Smooth muscle cell (in vitro differentiated cells): ENCODE measurements around the gene RPL18A. TPM values are rescaled to one million over a fixed set of nuclear protein-coding genes. Genes with fewer than 3 reads are reported as not detected.

Experiments
- DNase-seq: peaks from one replicate; lab custom pipeline; 2025; ENCODE audit not compliant: unreplicated experiment; lab: John Stamatoyannopoulos, UW
- H2AFZ ChIP-seq: fragments of 200-600 bp; sonication (generic); 2 replicates; pipeline ENCODE4 v1.6.0; 2016; ENCODE audit warnings: antibody characterized with exemption, low read depth, mild to moderate bottlenecking
- H3F3A ChIP-seq: fragments of 200-600 bp; sonication (generic); 2 replicates; pipeline ENCODE4 v1.6.0; 2017; ENCODE audit warnings: antibody characterized with exemption, low read depth
- H3K27ac ChIP-seq: fragments of 200-600 bp; sonication (generic); 2 replicates; pipeline ENCODE4 v1.5.1; 2016; ENCODE audit warnings: low read depth, mild to moderate bottlenecking
- H3K27me3 ChIP-seq: fragments of 200-600 bp; sonication (generic); 2 replicates; pipeline ENCODE4 v1.6.1; 2016; ENCODE audit warnings: low read depth, mild to moderate bottlenecking
- H3K36me3 ChIP-seq: fragments of 200-600 bp; sonication (generic); 2 replicates; pipeline ENCODE4 v1.5.1; 2016; ENCODE audit warnings: low read depth
- H3K4me1 ChIP-seq: fragments of 200-600 bp; sonication (generic); 2 replicates; pipeline ENCODE4 v1.5.1; 2016; ENCODE audit warnings: low read depth
- H3K4me2 ChIP-seq: fragments of 200-600 bp; sonication (generic); 2 replicates; pipeline ENCODE4 v1.6.0; 2016; ENCODE audit warnings: mild to moderate bottlenecking
- H3K4me3 ChIP-seq: fragments of 200-600 bp; sonication (generic); 2 replicates; pipeline ENCODE4 v1.5.1; 2016; ENCODE audit warnings: mild to moderate bottlenecking
- H3K79me2 ChIP-seq: fragments of 200-600 bp; sonication (generic); 2 replicates; pipeline ENCODE4 v1.6.0; 2016; ENCODE audit warnings: low read depth, mild to moderate bottlenecking
- H3K9ac ChIP-seq: fragments of 200-600 bp; sonication (generic); 2 replicates; pipeline ENCODE4 v1.6.0; 2016; ENCODE audit warnings: low read depth
- H3K9me3 ChIP-seq: fragments of 200-600 bp; sonication (generic); replicated peaks from 2 replicates; pipeline ENCODE4 v1.5.1; 2016; ENCODE audit warnings: low read depth
- H4K20me1 ChIP-seq: fragments of 200-600 bp; sonication (generic); 2 replicates; pipeline ENCODE4 v1.6.0; 2016; ENCODE audit warnings: low read depth
- WGBS: methylation state at CpG from one replicate; pipeline ENCODE4 v1.1.7; 2016; ENCODE audit warnings: low lambda C conversion rate; 5-methylcytosine and 5-hydroxymethylcytosine counted together
- polyA plus RNA-seq: library from polyadenylated mRNA; unstranded; fragments of >200 nt; fragmentation: Nextera tagmentation; extraction: Ambion mirVana; gene quantifications from 2 replicates; pipeline ENCODE4 v1.2.1, GENCODE V29; 2016
- total RNA-seq: library from RNA; depleted of rRNA; stranded (reverse); fragments of >200 nt; gene quantifications from 2 replicates; pipeline ENCODE4 v1.2.3, GENCODE V29; 2014
- TF ChIP-seq, protein P1 (sequence below): fragments of 200-600 bp; sonication (generic); IDR thresholded peaks from 2 replicates; pipeline ENCODE4 v1.5.1; 2017; ENCODE audit warnings: borderline replicate concordance, mild to moderate bottlenecking, antibody characterized with exemption; ENCODE audit not compliant: insufficient read depth, poor library complexity, severe bottlenecking

RPL18A gene
- total and polyA plus RNA-seq, 2 experiments from 2014 or later, result 867 to 1,267 TPM

DNA sequence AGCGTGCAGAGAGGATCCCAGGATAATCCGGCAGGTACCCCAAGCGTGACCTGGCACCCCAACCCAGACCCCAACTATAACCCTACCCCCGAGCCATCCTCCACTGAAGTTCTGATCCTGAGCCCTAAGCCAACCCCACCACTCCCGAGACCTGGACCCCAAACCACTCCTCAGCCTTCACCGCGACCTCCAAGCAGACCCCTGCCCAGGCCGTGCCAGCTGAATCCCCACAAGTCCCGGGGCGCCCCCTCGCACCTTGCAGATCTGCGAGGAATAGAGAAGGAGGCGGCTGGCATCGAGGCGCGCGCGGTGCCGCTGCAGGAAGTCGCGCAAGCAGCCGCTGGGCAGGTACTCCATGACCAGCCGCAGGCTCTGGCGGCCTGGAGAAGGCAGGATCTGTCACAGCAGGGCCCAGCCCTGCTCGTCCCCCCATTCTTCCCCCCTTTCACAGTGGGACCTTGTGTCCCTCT lies 28.3 kb upstream of the RPL18A start:
- Histone ChIP-seq H4K20me1 (no peaks in the 10 kb centered on the region), H3K4me1 (peaks cover 4% of the 10 kb centered on the region), H3K27ac (no peak overlapping the region), H3K79me2 (no peaks in the 10 kb centered on the region), H3K27me3 (peaks cover 9% of the 10 kb centered on the region), H3F3A (no peaks in the 10 kb centered on the region), H3K9me3 (no peaks in the 10 kb centered on the region), H3K36me3 (no peaks in the 10 kb centered on the region), H3K4me2 (peak overlapping the region; percentile 19), H3K9ac (no peak overlapping the region), H3K4me3 (no peak overlapping the region), H2AFZ (no peak overlapping the region)
- 44% methylated on average over 25 of the region's 25 CpGs for WGBS
- no peak for DNase-seq
- TF ChIP-seq, protein P1, sequence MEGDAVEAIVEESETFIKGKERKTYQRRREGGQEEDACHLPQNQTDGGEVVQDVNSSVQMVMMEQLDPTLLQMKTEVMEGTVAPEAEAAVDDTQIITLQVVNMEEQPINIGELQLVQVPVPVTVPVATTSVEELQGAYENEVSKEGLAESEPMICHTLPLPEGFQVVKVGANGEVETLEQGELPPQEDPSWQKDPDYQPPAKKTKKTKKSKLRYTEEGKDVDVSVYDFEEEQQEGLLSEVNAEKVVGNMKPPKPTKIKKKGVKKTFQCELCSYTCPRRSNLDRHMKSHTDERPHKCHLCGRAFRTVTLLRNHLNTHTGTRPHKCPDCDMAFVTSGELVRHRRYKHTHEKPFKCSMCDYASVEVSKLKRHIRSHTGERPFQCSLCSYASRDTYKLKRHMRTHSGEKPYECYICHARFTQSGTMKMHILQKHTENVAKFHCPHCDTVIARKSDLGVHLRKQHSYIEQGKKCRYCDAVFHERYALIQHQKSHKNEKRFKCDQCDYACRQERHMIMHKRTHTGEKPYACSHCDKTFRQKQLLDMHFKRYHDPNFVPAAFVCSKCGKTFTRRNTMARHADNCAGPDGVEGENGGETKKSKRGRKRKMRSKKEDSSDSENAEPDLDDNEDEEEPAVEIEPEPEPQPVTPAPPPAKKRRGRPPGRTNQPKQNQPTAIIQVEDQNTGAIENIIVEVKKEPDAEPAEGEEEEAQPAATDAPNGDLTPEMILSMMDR, result no peak

DNA sequence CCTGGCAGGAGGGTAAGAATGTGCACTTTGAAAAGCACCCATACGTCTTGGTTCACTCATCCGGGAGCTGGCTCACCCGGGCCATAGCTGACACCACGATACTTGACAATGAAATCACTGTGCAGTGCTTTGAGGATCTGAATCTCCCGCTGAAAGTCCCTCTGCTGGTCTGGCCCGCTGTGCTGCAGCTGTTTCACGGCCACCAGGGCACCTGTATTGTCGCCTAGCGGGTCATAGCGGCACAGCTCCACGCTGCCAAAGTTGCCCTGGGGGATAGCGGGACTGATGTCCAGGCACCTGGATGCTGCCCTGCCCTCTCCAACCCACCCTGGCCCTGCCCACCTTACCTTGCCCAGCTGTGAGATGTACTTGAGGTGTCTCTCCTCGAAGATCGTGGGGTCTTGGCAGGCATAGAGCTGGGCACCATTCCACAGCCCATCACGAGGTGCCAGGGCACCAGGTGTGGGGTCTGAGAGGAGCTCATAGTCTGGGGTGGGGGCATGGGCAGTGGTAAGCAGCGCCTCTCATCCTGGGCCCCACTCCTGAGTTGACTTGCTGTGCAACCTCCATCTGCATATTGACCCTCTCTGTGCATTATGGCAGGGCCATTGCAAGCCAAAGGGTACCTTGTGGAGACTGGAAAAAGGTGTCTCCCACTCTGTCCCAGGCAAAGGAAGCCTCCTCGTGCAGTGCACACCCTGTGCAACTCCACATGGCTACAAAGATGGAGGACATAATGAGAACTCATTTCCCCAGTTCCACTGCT lies 27.1 kb upstream of the RPL18A start:
- Histone ChIP-seq H3K4me1 (peaks cover 4% of the 10 kb centered on the region), H3K27me3 (peaks cover 9% of the 10 kb centered on the region), H3K4me3 (no peak overlapping the region), H3K27ac (no peak overlapping the region), H4K20me1 (no peaks in the 10 kb centered on the region), H3K4me2 (no peak overlapping the region), H3F3A (no peaks in the 10 kb centered on the region), H3K9me3 (no peaks in the 10 kb centered on the region), H3K9ac (no peak overlapping the region), H3K36me3 (no peaks in the 10 kb centered on the region), H3K79me2 (no peaks in the 10 kb centered on the region), H2AFZ (no peak overlapping the region)
- no peak for DNase-seq
- WGBS, result 93% methylated on average over 17 of the region's 17 CpGs
- TF ChIP-seq, protein P1, result no peak

DNA sequence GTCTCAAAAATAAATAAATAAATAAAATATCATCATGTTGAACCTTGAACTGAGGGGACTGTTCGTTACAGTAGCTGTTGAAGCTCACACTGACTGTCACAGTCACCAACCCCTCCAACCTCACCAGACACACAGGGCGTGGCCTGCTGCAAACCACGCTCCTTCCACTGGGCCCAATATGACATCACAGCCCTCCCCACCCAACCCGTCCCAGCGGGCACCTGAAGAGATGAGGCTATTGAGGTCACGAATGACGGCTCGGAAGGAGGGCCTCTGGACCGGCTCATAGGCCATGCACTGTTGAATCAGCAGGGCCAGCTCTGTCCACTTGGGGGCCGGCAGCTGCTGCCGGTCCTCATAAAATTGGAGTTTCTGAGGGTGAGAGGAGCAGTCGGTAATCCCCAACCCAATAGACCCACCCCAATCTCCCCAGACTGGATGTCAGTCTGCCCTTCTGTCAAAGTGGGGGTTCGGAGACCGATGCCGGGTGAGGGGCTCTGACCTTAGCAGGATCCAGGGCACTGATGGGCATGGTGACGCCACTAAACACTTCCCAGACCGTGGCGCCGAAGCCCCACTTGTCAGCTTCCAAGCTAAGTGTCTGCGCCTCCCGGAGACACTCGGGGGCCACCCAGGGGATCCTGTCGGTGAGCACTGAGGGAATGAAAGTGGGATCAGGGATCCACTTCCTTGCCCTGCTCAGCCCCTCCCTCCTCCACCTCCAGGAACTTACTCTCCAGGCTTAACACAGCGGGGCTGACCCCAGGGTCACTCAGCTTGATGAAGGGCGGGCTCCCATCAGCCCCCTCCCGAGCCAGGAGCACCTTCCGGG lies 25.1 kb upstream of the RPL18A start:
- no peaks in the 10 kb centered on the region for H3K9me3 ChIP-seq
- H3K4me3 ChIP-seq, result no peak overlapping the region
- H3K4me2 ChIP-seq, result no peak overlapping the region
- WGBS, result 82% methylated on average over 24 of the region's 27 CpGs
- H3K9ac ChIP-seq, result no peak overlapping the region
- H4K20me1 ChIP-seq, result no peaks in the 10 kb centered on the region
- no peak overlapping the region for H3K27ac ChIP-seq
- peaks cover 9% of the 10 kb centered on the region for H3K27me3 ChIP-seq
- H3K36me3 ChIP-seq, result no peaks in the 10 kb centered on the region
- no peaks in the 10 kb centered on the region for H3K79me2 ChIP-seq
- peaks cover 4% of the 10 kb centered on the region for H3K4me1 ChIP-seq
- H2AFZ ChIP-seq, result no peak overlapping the region
- H3F3A ChIP-seq, result no peaks in the 10 kb centered on the region
- DNase-seq, result no peak
- TF ChIP-seq, protein P1, result no peak
